SK-N-MC (cell line): Measurements from ENCODE around the gene SRR.

Source experiments
- EZH2 ChIP-seq: fragments of 200-600 bp; sonication (generic); IDR thresholded peaks from one replicate; pipeline ENCODE4 v1.6.1; 2017; ENCODE audit warnings: antibody characterized with exemption
- FOXP2 ChIP-seq: optimal IDR thresholded peaks from 2 replicates; pipeline ENCODE3; 2011; ENCODE audit warnings: mild to moderate bottlenecking, moderate library complexity; ENCODE audit not compliant: insufficient read depth; ENCODE audit errors: extremely low read length, control extremely low read depth
- POLR2AphosphoS5 ChIP-seq: IDR thresholded peaks from 2 replicates; pipeline ENCODE4 v1.6.1; 2012; ENCODE audit warnings: mild to moderate bottlenecking, low read depth, low read length, borderline replicate concordance

GRCh38 chr17:2368359-2368758 lies 64.6 kb downstream of the SRR start:
- TF ChIP-seq POLR2AphosphoS5 (no peak), EZH2 (no peak), FOXP2 (no peak)
